Caki2 (cell line): Measurements from ENCODE around the gene ZNF165. TPM values are rescaled to one million over a fixed set of nuclear protein-coding genes. Genes with fewer than 3 reads are reported as not detected.
A peak's percentile ranks its signal among the peaks of the same experiment; 100 is the strongest.
"Not testable (repeated sequence)": the region's sequence is repeated elsewhere in the genome, so short reads cannot be mapped to it uniquely, and the experiment has no call there.

ENCODE experiments used
- DNase-seq: peaks from one replicate; pipeline ENCODE4 v3.0.0-alpha.2; 2015; ENCODE audit warnings: low read depth
- in situ Hi-C: cut with HindIII; loops from 2 replicates; pipeline ENCODE4 v1.10.0; 2016; ENCODE audit warnings: low sequenced_read_pairs, low pct_unique_long_range_greater_than_20kb, mixed read lengths
- total RNA-seq: library from RNA; depleted of rRNA; stranded (reverse); fragments of >200 nt; shearing (Covaris generic); gene quantifications from 2 replicates; pipeline ENCODE4 v1.2.3, GENCODE V29; 2014; ENCODE audit warnings: low replicate concordance; rRNA removed

Gene ZNF165
- total RNA-seq, 1 experiment from 2014 or later = 2.1 TPM

DNA sequence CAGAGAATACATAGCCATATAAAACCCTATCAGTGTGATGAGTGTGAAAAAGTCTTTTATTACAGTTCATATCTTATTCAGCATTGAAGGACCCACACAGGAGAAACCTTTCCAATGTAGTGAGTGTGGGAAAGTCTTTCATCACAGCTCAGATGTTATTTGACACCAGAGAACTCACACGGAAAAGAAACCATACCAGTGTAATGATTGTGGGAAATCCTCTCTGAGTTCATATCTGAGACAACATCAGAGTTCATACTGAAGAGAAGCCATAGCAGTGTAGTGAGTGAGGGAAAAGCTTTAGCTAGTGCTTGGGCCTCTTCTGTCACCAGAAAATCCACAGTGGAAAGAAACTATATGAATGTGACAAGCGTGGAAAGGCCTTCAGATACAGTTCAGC lies 35.4 kb downstream of the ZNF165 start:
- in situ Hi-C loops = no loop called here
- no peak for DNase-seq

DNA sequence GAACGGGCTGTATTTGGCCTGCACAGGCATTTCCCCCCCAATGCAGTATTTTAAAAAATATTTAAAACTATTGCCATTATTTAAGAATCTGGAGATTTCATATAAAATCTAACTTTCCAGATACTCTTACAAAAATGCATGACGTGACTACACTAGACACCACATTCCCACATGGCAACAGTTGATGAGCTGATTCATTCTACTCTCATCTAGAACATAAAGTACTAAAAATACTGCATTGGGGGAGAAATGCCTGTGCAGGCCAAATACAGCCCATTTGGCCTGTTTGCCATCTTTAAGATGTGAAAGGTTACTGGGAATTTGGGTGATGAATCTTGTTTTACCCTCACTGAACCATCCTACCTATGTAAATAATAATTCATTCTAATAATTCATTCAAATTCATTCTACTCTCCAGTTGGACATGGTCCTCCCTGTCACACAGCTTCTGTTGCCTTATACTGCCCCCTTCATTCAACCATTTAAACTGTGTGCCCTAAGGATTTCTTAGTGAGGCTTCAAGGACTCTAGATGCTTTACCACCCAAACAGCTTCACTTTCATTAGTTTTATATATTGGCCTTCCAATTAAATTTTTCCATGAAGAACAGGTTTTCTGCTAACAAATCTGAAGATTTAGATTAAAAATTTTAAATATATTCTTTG lies 37.1 kb downstream of the ZNF165 start:
- no peak for DNase-seq
- in situ Hi-C loops = no loop called here

DNA sequence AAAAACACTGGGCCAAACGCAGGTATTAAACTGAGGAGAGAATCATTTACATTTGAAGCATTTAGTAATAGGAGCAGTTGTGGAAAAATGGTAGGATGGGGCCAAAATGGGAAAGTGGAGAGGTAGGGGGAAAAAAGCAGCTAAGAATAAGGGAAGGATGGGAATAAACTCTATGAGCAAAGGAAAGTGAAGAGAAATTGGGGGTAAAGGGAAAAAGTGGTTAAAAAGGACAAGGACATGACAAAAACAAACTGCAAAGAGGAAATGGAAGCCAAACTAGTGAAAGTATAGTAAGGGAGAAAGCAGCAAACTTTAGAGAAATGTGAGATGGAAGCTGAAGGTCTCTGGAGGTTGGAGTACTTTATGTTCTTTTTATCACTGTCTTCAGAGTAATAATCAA lies 37.8 kb downstream of the ZNF165 start:
- in situ Hi-C loops = no loop called here
- DNase-seq = no peak

DNA sequence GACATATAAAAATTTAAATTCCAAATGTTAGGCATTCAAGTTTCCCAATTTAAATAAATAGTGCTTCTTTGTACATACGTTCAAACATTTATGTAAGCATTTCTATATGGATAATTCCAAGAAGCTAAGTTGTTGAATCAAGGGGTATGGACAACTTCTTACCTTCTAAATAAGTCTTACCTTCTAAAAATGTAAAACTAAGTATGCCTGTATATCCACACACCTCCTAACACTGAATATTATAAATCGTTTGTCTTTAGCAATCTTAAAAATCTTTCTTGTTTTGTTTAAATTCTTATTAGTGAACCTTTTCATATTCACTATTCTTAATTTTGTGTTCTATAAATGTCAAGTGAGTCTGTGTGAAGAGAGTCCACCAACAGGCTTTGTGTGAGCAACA lies 41.5 kb downstream of the ZNF165 start:
- in situ Hi-C loops = no loop called here
- DNase-seq = no peak

DNA sequence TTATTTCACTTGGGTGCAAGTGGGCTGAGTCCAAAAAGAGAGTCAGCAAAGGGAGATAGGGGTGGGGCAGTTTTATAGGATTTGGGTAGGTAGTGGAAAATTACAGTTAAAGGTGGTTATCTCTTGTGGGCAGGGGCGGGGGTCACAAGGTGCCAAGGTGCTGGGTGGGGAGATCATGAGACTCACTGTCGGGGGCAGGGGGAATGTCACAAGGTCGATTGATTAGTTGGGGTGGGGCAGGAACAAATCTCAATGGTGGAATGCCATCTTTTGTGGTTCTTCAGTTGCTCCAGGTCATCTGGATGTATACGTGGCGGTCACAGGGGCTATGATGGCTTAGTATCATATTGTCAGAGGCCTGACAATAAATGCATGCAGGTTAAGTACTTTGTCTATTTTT lies 41.9 kb downstream of the ZNF165 start:
- DNase-seq, in situ Hi-C loops: not testable (repeated sequence)

DNA sequence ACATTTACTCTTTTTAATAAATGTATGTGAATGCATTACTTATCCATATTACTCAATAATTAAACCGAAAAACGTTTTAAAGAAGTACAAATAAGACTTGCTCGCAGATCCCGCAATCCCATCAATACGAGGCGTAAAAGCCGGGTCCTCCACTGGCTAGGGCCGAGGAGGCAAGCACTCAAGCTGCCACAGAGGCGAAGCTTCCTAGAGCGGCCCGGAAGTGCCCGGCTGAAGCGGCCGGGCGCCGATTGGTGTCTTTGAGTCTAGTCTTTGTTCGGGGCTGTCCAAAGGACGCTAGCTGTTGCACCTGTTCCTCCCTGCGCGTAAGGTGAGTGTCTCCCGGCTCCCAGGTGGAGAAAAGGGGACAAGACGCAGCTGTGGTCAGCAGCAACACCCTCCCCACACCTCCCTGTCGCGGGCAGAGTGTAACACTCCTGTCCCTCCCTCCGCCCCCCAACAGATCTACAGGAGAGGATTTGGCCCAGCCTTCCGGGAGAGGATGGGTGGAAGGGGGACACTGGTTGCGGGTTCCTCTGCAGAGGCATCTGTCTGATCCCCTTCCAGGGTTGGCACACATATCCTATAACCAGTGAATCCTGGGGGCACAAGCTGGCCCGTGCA lies 44.1 kb downstream of the ZNF165 start, which contains the start of gene ZSCAN16:
Gene ZSCAN16, plus strand, starts transcription at position 260 of the 621 bp plus-strand sequence. CDS start 835 bp downstream, outside the sequence.
- peak; percentile 79 for DNase-seq
- in situ Hi-C loops = no loop called here

DNA sequence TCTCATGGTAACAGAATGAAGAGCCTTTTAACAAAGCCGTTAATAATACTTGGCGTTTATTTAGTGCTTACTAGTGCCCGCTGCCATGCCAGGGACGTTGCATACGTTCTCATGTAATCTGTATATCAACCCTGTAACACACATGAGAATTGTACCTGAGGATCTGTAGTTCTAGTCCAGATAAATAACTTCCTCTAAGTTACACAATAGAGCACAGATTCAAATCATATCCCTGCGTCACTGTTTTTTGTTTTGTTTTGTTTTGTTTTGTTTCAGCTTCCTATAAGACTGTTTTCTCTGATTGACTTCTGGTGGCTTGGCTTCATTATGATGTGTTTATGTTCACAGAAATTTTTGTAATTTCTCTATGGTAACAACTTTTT lies 44.6 kb downstream of the ZNF165 start:
- in situ Hi-C loops = no loop called here
- no peak for DNase-seq

DNA sequence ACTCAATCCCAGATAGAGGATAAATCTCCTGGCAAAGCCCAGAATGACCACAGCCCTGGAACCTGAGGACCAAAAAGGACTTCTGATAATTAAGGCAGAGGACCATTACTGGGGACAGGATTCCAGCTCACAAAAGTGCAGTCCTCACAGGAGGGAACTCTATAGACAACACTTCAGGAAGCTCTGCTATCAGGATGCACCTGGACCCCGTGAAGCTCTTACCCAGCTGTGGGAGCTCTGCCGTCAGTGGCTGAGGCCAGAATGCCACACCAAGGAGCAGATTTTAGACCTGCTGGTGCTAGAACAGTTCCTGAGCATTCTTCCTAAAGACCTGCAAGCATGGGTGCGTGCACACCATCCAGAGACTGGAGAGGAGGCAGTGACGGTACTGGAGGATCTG lies 45.0 kb downstream of the ZNF165 start:
- DNase-seq = no peak

DNA sequence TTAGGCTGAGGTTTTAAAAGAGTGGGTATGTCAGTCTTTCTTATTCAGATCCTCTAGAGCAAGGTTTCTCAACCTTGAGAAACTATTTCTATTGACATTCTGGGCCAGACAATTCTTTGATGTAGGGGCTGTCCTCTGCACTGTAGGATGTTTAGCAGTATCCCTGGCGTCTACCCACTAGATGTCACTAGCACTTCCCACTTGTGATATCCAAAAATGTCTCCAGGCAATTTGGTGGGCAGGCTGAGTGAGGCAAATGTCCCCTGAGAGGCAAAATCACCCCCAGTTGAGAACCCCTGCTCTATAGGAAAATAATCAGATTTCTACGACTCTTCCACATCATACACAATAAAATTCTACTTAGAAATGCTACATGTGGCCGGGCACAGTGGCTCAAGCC lies 53.6 kb downstream of the ZNF165 start:
- in situ Hi-C loops = no loop called here

More for the DNA sequence above, 45.0 kb downstream of the ZNF165 start:
- in situ Hi-C loops = no loop called here

DNA sequence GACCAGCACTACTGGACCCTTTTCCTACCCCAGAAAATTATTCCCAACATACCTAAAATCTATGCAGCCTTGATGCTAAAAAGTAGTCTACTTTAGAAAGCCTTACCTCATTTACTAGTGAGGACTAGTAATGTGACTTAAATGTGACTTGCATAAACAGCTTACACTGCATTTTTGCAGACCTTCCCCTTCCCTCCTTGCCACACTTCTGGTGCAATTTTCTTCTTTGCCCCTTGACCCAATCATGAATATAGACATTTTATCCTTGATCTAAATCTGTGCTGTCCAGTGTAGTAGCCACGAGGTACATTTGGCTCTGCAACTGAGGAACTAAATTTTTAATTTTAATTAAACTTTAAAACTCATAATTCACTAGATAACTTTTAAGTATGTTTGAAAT lies 54.3 kb downstream of the ZNF165 start:
- DNase-seq = no peak
- in situ Hi-C loops = no loop called here

More for the DNA sequence above, 53.6 kb downstream of the ZNF165 start:
- DNase-seq = peak; percentile 34

DNA sequence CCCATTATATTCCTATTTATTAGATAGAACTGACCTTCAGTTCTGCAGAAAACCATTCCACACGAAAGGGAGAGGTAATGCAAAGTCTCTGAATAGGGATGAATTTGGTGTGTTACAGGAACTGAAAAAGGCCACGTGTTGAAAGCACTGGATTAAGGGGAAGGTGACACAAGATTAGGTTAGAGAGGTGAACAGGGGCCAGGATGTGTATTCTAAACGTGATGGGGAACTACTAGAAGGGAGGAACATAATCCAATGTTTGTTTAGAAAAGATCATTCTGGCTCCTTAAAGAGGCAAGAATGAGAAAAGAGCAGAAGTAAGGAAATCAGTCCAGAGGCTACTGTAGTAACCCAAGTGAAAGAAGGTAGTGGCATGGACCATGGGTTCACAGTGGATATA lies 55.0 kb downstream of the ZNF165 start:
- no peak for DNase-seq
- in situ Hi-C loops = no loop called here

DNA sequence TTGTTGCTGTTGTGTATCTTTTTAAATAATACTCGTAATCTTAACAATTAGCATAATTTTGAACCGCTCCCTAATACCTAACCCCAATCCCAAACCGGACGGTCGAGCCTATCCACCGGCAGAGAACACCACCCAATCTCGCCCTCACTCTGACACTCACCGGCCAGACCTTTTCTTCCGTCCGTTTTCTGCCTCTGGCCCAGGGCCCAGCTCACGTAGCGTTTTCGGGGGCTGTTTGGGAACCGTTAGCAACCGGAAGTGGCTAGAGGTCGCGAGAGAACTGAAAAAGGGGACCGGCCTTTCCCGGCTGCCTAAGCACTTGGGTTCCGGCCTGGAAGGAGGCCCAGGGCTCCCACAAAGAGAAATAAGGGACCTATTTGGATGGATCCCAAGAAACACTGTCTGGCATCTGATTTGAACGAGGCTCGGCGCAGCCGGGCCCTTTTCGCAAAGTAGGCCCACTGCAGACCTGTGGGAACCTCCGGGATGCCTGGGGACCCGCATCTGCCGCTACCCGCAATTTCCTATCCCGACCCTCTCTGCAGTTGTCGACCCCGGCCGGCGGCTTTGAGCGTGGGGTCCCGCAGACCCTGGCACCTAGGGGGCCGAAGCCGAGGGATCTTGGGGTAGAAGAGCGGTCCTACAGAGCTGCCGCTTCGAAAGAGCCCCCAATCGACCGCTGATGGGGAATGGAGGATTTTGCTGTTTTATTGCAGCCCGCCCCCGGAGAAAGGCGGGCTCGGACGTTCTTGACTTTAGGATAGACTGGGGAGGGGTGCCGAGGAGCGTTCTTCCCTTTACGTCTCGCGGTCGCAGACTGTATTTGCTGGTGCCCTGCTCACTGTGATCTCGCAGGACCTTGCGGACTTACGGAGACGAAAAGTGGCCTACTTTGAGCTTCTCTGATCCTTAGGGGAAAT lies 56.5 kb downstream of the ZNF165 start:
- in situ Hi-C loops = no loop called here
- DNase-seq = peak; percentile 83

DNA sequence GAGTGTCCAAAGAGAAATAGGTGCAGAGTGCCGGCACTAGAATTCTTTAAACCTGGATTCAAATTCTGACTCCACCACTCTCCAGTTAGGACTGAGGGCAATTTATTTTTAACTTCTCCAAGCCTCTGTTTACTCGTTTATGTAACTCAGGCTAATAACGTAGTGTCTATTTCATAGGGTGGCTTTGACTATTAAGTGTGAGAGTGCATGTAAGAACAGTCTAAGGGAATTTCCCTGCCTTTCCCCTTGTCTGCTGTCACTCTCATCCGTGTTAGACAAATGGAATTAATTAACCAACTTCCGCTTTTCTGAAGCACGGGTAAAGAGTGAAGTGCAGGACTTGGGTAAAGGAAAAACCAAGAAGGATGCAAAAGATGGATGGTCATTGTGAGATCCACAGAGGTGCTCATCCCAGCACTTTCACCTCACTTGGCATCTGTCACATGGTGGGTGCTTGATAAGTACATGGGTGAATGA lies 57.2 kb downstream of the ZNF165 start:
- peak; percentile 48 for DNase-seq
- in situ Hi-C loops = no loop called here

Other genes with a start within 250 kb of the ZNF165 start
- gene OR2B2, start 168.2 kb upstream of the ZNF165 start, total RNA-seq = not detected in 2 replicates
- gene OR2B6, start 123.3 kb upstream of the ZNF165 start, total RNA-seq = not detected in 2 replicates
- 0.88 and 4.8 TPM in 2 replicates for gene ZSCAN16, start 44.0 kb downstream of the ZNF165 start, total RNA-seq
- gene ZKSCAN8, start 61.3 kb downstream of the ZNF165 start, total RNA-seq = 6.9 TPM in 2 replicates
- 11.3 and 17.1 TPM in 2 replicates for gene ZSCAN9, start 144.7 kb downstream of the ZNF165 start, total RNA-seq
- gene ZKSCAN4, start 171.7 kb downstream of the ZNF165 start, total RNA-seq = 6.6 and 16.9 TPM in 2 replicates
- gene NKAPL, start 178.7 kb downstream of the ZNF165 start, total RNA-seq = not detected in 2 replicates
- gene ZSCAN26, start 186.6 kb downstream of the ZNF165 start, total RNA-seq = 20.0 and 29.9 TPM in 2 replicates
- 0.52 TPM in 1 of 2 replicates, not detected in the other for gene PGBD1, start 201.0 kb downstream of the ZNF165 start, total RNA-seq